NCI-H2196 (cell line): ENCODE measurements around the gene ZXDC.

Source experiments
- DNase-seq: peaks from one replicate; lab custom pipeline; 2025; ENCODE audit not compliant: unreplicated experiment; lab: John Stamatoyannopoulos, UW

ZXDC gene

GRCh38 chr3:126475413-126476114, at the start of gene ZXDC:
ZXDC (minus strand) TSS chr3:126475891; CDS start chr3:126475865, 26 bp downstream.
- peak; percentile 99 for DNase-seq

GRCh38 chr3:126525091-126525852, 49.6 kb upstream of the ZXDC start:
- no peak for DNase-seq

- no peak for DNase-seq
These were observed 48.8 kb upstream of the ZXDC start for GRCh38 chr3:126524429-126524988.

GRCh38 chr3:126523745-126524428, 48.2 kb upstream of the ZXDC start, which contains the start of gene CHST13:
CHST13 (plus strand) TSS chr3:126524155; CDS start chr3:126524333, 178 bp downstream.
- DNase-seq, result peak; percentile 79

- DNase-seq, result peak; percentile 82
These were observed 46.7 kb upstream of the ZXDC start for GRCh38 chr3:126522363-126522788.

- DNase-seq, result no peak
These were observed 45.6 kb upstream of the ZXDC start for GRCh38 chr3:126521122-126521891.

GRCh38 chr3:126519506-126520455, 44.1 kb upstream of the ZXDC start:
- no peak for DNase-seq

GRCh38 chr3:126518779-126519177, 43.1 kb upstream of the ZXDC start:
- no peak for DNase-seq

GRCh38 chr3:126517986-126518778, 42.5 kb upstream of the ZXDC start:
- no peak for DNase-seq

GRCh38 chr3:126517291-126517951, 41.7 kb upstream of the ZXDC start, which contains the start of gene UROC1:
UROC1 (minus strand) TSS chr3:126517773; CDS start chr3:126517719, 54 bp downstream.
- DNase-seq, result no peak

- no peak for DNase-seq
These were observed 41.2 kb upstream of the ZXDC start for GRCh38 chr3:126516936-126517290.

- no peak for DNase-seq
These were observed 40.7 kb upstream of the ZXDC start for GRCh38 chr3:126516152-126516935.

GRCh38 chr3:126515066-126515706, 39.5 kb upstream of the ZXDC start:
- DNase-seq, result no peak

GRCh38 chr3:126514161-126514560, 38.5 kb upstream of the ZXDC start:
- DNase-seq, result no peak

GRCh38 chr3:126512916-126513650, 37.4 kb upstream of the ZXDC start:
- no peak for DNase-seq

- DNase-seq, result no peak
These were observed 36.3 kb upstream of the ZXDC start for GRCh38 chr3:126512026-126512425.
